Endothelial cell of umbilical vein (primary cell): ENCODE data around the gene SCNN1B. TPM values are rescaled to one million over a fixed set of nuclear protein-coding genes. Genes with fewer than 3 reads are reported as not detected.

Experiments
- BruUV-seq: library from RNA; stranded (reverse); fragments of 400-500 nt; replicated peaks from 2 replicates; lab custom pipeline; 2021; lab: Mats Ljungman, UMichigan
- CTCF ChIA-PET: fragments of 300-600, 350-600 bp; sonication (Branson Sonifier 250); formaldehyde crosslinking; loops from one replicate; lab custom pipeline; 2021; ENCODE audit warnings: antibody characterized with exemption, inconsistent platforms; lab: Charles Lee
- POLR2A ChIA-PET: fragments of 300-600, 350-600 bp; sonication (Branson Sonifier 250); formaldehyde crosslinking; loops from one replicate; lab custom pipeline; 2021; ENCODE audit warnings: antibody characterized with exemption, inconsistent platforms; lab: Charles Lee
- DNase-seq: peaks from one replicate; pipeline ENCODE4 v3.0.0-alpha.2; 2011; ENCODE audit warnings: low read depth, low spot score
- FAIRE-seq: peaks from 2 replicates; lab custom pipeline; 2011; peaks lifted over from hg19 to GRCh38; lab: Jason Lieb, UNC
- H2AFZ ChIP-seq: 2 replicates; pipeline ENCODE4 v1.6.0; 2012; ENCODE audit warnings: low read depth, low read length, control low read depth, inconsistent platforms
- H3K27ac ChIP-seq: 2 replicates; pipeline ENCODE4 v1.5.1; 2011; ENCODE audit warnings: low read depth, mild to moderate bottlenecking, control low read depth, low read length, moderate library complexity; ENCODE audit not compliant: insufficient read depth
- H3K27me3 ChIP-seq, 2 experiments: 2 replicates each; pipeline versions ENCODE4 v1.6.0 to v1.6.1; 2011; ENCODE audit warnings: low read length in 2 of 2, mixed read lengths in 1 of 2; ENCODE audit not compliant: control insufficient read depth in 2 of 2, insufficient read depth in 2 of 2
- H3K36me3 ChIP-seq, 2 experiments: 2 replicates in 1 of 2; 3 replicates in 1 of 2; pipeline ENCODE4 v1.5.1; 2011; ENCODE audit warnings: low read length in 2 of 2, mild to moderate bottlenecking in 1 of 2, moderate library complexity in 1 of 2; ENCODE audit not compliant: control insufficient read depth in 2 of 2, insufficient read depth in 2 of 2; ENCODE audit errors: extremely low read depth in 1 of 2
- H3K4me1 ChIP-seq: 3 replicates; pipeline ENCODE4 v1.5.1; 2011; ENCODE audit warnings: mild to moderate bottlenecking, low read length; ENCODE audit not compliant: control insufficient read depth, insufficient read depth; ENCODE audit errors: extremely low read depth
- H3K4me2 ChIP-seq: 2 replicates; pipeline ENCODE4 v1.6.1; 2011; ENCODE audit warnings: low read length, control low read depth, mixed read lengths; ENCODE audit not compliant: insufficient read depth
- H3K4me3 ChIP-seq, 3 experiments: fragments of 200-600 bp in 1 of 3; sonication (generic), shearing (Covaris generic) in 1 of 3; replicated peaks in 1 of 3; 2 replicates each; pipeline ENCODE4 v1.5.1; 2011 to 2016; ENCODE audit warnings: control low read depth in 3 of 3, low read length in 3 of 3, mild to moderate bottlenecking in 2 of 3, inconsistent platforms in 1 of 3, low read depth in 1 of 3, moderate library complexity in 1 of 3; ENCODE audit not compliant: insufficient read depth in 1 of 3
- H3K79me2 ChIP-seq: 2 replicates; pipeline ENCODE4 v1.6.0; 2012; ENCODE audit warnings: low read length, inconsistent platforms; ENCODE audit not compliant: control insufficient read depth, insufficient read depth
- H3K9ac ChIP-seq: replicated peaks from 2 replicates; pipeline ENCODE3; 2011; ENCODE audit warnings: low read length, control low read depth; ENCODE audit not compliant: insufficient read depth; ENCODE audit errors: extremely low read depth
- H3K9me1 ChIP-seq: replicated peaks from 3 replicates; pipeline ENCODE4 v1.6.0; 2011; ENCODE audit warnings: mild to moderate bottlenecking, low read length; ENCODE audit not compliant: control insufficient read depth, insufficient read depth; ENCODE audit errors: extremely low read depth
- H3K9me3 ChIP-seq: replicated peaks from 2 replicates; pipeline ENCODE4 v1.5.1; 2012; ENCODE audit warnings: low read length, inconsistent platforms; ENCODE audit not compliant: control insufficient read depth, insufficient read depth
- H4K20me1 ChIP-seq: replicated peaks from 2 replicates; pipeline ENCODE3; 2011; ENCODE audit warnings: mild to moderate bottlenecking, low read length; ENCODE audit not compliant: control insufficient read depth, insufficient read depth; ENCODE audit errors: extremely low read depth
- CTCF ChIP-seq, 2 donors: IDR thresholded peaks; 1 replicate in 1 of 2; 2 replicates in 1 of 2; pipeline ENCODE4 v1.5.1; 2011; ENCODE audit warnings: low read length in 2 of 2, mild to moderate bottlenecking in 2 of 2, moderate library complexity in 2 of 2, control low read depth in 1 of 2, inconsistent platforms in 1 of 2, low read depth in 1 of 2; ENCODE audit not compliant: insufficient read depth in 1 of 2; ENCODE audit errors: extremely low read depth in 1 of 2
- EZH2 ChIP-seq: IDR thresholded peaks from 2 replicates; pipeline ENCODE4 v1.6.1; 2012; ENCODE audit warnings: borderline replicate concordance, low read depth, mild to moderate bottlenecking, moderate library complexity, low read length, inconsistent platforms; ENCODE audit not compliant: severe bottlenecking
- FOS ChIP-seq: IDR thresholded peaks from 2 replicates; pipeline ENCODE4 v1.6.1; 2011; ENCODE audit warnings: mild to moderate bottlenecking, low read length, moderate library complexity, borderline replicate concordance; ENCODE audit not compliant: insufficient read depth
- GATA2 ChIP-seq: IDR thresholded peaks from 2 replicates; pipeline ENCODE4 v1.7.0; 2011; ENCODE audit warnings: low read depth, mild to moderate bottlenecking, moderate library complexity, mixed read lengths, low read length; ENCODE audit not compliant: insufficient read length, insufficient read depth
- JUN ChIP-seq: IDR thresholded peaks from 2 replicates; pipeline ENCODE4 v1.6.1; 2011; ENCODE audit warnings: borderline replicate concordance, low read depth; ENCODE audit not compliant: insufficient read length, insufficient read depth
- MYC ChIP-seq: IDR thresholded peaks from one replicate; pipeline ENCODE4 v1.6.1; 2011; ENCODE audit warnings: mild to moderate bottlenecking, low read depth, low read length
- POLR2A ChIP-seq: IDR thresholded peaks from 2 replicates; pipeline ENCODE4 v1.6.1; 2012; ENCODE audit warnings: low read depth, mild to moderate bottlenecking, control low read depth, low read length
- POLR2AphosphoS5 ChIP-seq: IDR thresholded peaks from 2 replicates; pipeline ENCODE4 v1.6.1; 2012; ENCODE audit warnings: low read depth, mild to moderate bottlenecking, control low read depth, low read length, moderate library complexity; ENCODE audit not compliant: insufficient read depth
- dilution Hi-C: fragments of 300-500 bp; cut with MboI; formaldehyde crosslinking; loops from one replicate; pipeline ENCODE4 v1.15.0; 2019; ENCODE audit warnings: low sequenced_read_pairs; ENCODE audit not compliant: extremely low pct_ligation_motif_present
- intact Hi-C: fragments of 100-400 bp; cut with micrococcal nuclease; formaldehyde crosslinking; loops from one replicate; pipeline ENCODE4 v1.10.0; 2022
- polyA plus RNA-seq, 4 experiments: library from polyadenylated mRNA; depleted of rRNA in 3 of 4; stranded (reverse) in 3 of 4; unstranded in 1 of 4; fragments of >200 nt; gene quantifications; 2 replicates each; pipeline versions ENCODE4 v1.2.1 to v1.2.3, GENCODE V29; 2011 to 2012; ENCODE audit warnings: missing spikeins in 1 of 4
- total RNA-seq: library from RNA; stranded (reverse); gene quantifications from 2 replicates; pipeline ENCODE4 v1.2.3, GENCODE V29; 2021
- TF ChIP-seq, protein P1 (sequence below): IDR thresholded peaks from 2 replicates; pipeline ENCODE4 v1.6.1; 2011; ENCODE audit not compliant: insufficient read depth, insufficient read length

The SCNN1B gene
- total and polyA plus RNA-seq, 2 donors (not counting 3 experiments of a cell fraction or from before 2014, with no cell fraction given) = not detected

- dilution Hi-C loops = no loop called here
- no TSS peak for BruUV-seq
- Histone ChIP-seq H3K36me3 (no peaks in the 10 kb centered on the region), H3K4me1 (no peaks in the 10 kb centered on the region), H3K4me3 (no peak overlapping the region), H3K79me2 (no peaks in the 10 kb centered on the region), H2AFZ (no peak overlapping the region), H4K20me1 (no peaks in the 10 kb centered on the region), H3K27me3 (no peaks in the 10 kb centered on the region), H3K9me3 (no peaks in the 10 kb centered on the region), H3K9ac (no peak overlapping the region), H3K27ac (no peak overlapping the region), H3K4me2 (no peak overlapping the region), H3K9me1 (no peaks in the 10 kb centered on the region)
- ChIA-PET CTCF (no interaction called here), POLR2A (no interaction called here)
- no peak for FAIRE-seq
- DNase-seq = no peak
- intact Hi-C loops = no loop called here
- no peak for TF ChIP-seq CTCF (IDR thresholded peaks at IDR 0.05; ENCODE audit: extremely low read depth in 1 of 2, insufficient read depth in 1 of 2, low read depth in 1 of 2, low read length in 2 of 2)
Observed at GRCh38 chr16:23316232-23316631, 14.1 kb downstream of the SCNN1B start.

DNA sequence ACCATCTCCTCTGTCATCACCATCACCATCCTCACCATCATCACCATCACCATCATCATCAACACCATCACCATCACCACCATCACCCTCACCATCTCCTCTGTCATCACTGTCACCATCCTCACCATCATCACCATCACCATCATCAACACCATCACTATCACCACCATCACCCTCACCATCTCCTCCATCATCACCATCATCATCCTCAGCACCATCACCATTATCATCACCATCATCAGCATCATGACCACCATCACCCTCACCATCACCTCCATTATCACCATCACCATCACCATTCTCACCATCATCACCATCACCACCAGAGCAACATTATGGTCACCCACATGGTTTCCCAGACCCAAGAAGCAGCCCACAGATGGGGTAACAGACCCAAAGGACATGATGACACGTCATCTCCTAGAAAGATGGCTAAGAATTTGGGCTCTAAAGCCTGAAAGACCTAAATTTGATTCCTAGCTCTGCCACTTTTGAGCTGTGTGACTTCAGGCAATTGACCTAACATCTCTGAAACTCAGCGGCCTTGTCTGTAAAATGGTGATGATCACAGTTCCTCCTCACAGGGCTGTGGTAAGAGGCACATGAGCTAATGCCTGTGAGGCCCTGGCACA is 14.6 kb downstream of the SCNN1B start:
- Histone ChIP-seq H3K9ac (no peak overlapping the region), H3K4me1 (no peaks in the 10 kb centered on the region), H3K9me3 (no peaks in the 10 kb centered on the region), H3K27ac (no peak overlapping the region), H3K27me3 (no peaks in the 10 kb centered on the region), H3K36me3 (no peaks in the 10 kb centered on the region), H3K4me3 (no peak overlapping the region), H3K79me2 (no peaks in the 10 kb centered on the region), H3K9me1 (no peaks in the 10 kb centered on the region), H3K4me2 (no peak overlapping the region), H2AFZ (no peak overlapping the region), H4K20me1 (no peaks in the 10 kb centered on the region)
- no peak for DNase-seq
- no TSS peak for BruUV-seq
- dilution Hi-C loops = no loop called here
- TF ChIP-seq, protein P1, sequence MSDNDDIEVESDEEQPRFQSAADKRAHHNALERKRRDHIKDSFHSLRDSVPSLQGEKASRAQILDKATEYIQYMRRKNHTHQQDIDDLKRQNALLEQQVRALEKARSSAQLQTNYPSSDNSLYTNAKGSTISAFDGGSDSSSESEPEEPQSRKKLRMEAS = no peak
- no peak for TF ChIP-seq GATA2
- no peak for TF ChIP-seq JUN
- no peak for TF ChIP-seq MYC
- no peak for TF ChIP-seq FOS
- TF ChIP-seq EZH2 = no peak
- no peak for TF ChIP-seq CTCF (IDR thresholded peaks at IDR 0.05; ENCODE audit: extremely low read depth in 1 of 2, insufficient read depth in 1 of 2, low read depth in 1 of 2, low read length in 2 of 2)
- no peak for TF ChIP-seq POLR2AphosphoS5
- TF ChIP-seq POLR2A = no peak
- intact Hi-C loops = no loop called here
- ChIA-PET POLR2A (no interaction called here), CTCF (no interaction called here)
- no peak for FAIRE-seq
